H1 (cell line): Measurements from ENCODE around the gene RRP9. TPM values are rescaled to one million over a fixed set of nuclear protein-coding genes. Genes with fewer than 3 reads are reported as not detected.
A peak's percentile ranks its signal among the peaks of the same experiment; 100 is the strongest.

ENCODE experiments used
- CTCF ChIA-PET: fragments of 300-600 bp; sonication (Branson Sonifier 250); formaldehyde crosslinking; loops from one replicate; lab custom pipeline; 2021; ENCODE audit not compliant: partially characterized antibody; lab: Charles Lee
- POLR2A ChIA-PET: fragments of 300-600 bp; sonication (Branson Sonifier 250); formaldehyde crosslinking; loops from one replicate; lab custom pipeline; 2021; ENCODE audit warnings: inconsistent platforms; ENCODE audit not compliant: partially characterized antibody; lab: Charles Lee
- DNase-seq, 2 experiments: peaks; one replicate each; pipeline versions ENCODE4 v3.0.0 to v3.0.0-alpha.2; 2010 to 2022; ENCODE audit warnings: low spot score in 2 of 2, low read depth in 1 of 2, mixed read lengths in 1 of 2
- FAIRE-seq: peaks from 2 replicates; lab custom pipeline; 2011; peaks lifted over from hg19 to GRCh38; lab: Jason Lieb, UNC
- H2AFZ ChIP-seq: 2 replicates; pipeline ENCODE4 v1.8.1; 2012; ENCODE audit warnings: low read length, inconsistent platforms
- H2AK5ac ChIP-seq: 2 replicates; pipeline ENCODE4 v1.6.1; 2013; ENCODE audit warnings: low read depth, low read length
- H2BK120ac ChIP-seq: replicated peaks from 2 replicates; pipeline ENCODE3; 2013; ENCODE audit warnings: low read depth, low read length, inconsistent platforms
- H2BK12ac ChIP-seq: 2 replicates; pipeline ENCODE4 v1.6.1; 2013; ENCODE audit warnings: low read depth, low read length
- H2BK15ac ChIP-seq: 2 replicates; pipeline ENCODE4 v1.6.1; 2013; ENCODE audit warnings: low read length
- H2BK20ac ChIP-seq: 2 replicates; pipeline ENCODE4 v1.6.1; 2013; ENCODE audit warnings: low read length
- H2BK5ac ChIP-seq: 2 replicates; pipeline ENCODE4 v1.6.1; 2013; ENCODE audit warnings: low read depth, low read length
- H3K14ac ChIP-seq: 2 replicates; pipeline ENCODE4 v1.6.1; 2013; ENCODE audit warnings: inconsistent platforms; ENCODE audit not compliant: insufficient read length
- H3K18ac ChIP-seq: 2 replicates; pipeline ENCODE4 v1.6.1; 2013; ENCODE audit warnings: low read length; ENCODE audit errors: extremely low read depth
- H3K23ac ChIP-seq: 2 replicates; pipeline ENCODE4 v1.6.1; 2013; ENCODE audit warnings: inconsistent platforms; ENCODE audit not compliant: insufficient read length
- H3K23me2 ChIP-seq: 2 replicates; pipeline ENCODE4 v1.6.1; 2013; ENCODE audit warnings: low read depth, low read length
- H3K27ac ChIP-seq: 2 replicates; pipeline ENCODE4 v1.6.1; 2011; ENCODE audit warnings: low read depth, low read length, inconsistent platforms
- H3K27me3 ChIP-seq, 4 experiments: replicated peaks in 1 of 4; 1 replicate in 1 of 4; 2 replicates in 3 of 4; pipeline versions ENCODE4 v1.6.1 to v1.8.1; 2011 to 2013; ENCODE audit warnings: low read length in 3 of 4, mild to moderate bottlenecking in 3 of 4, inconsistent platforms in 2 of 4, mixed read lengths in 2 of 4, moderate library complexity in 1 of 4; ENCODE audit not compliant: control insufficient read depth in 3 of 4, insufficient read depth in 3 of 4; ENCODE audit errors: extremely low read depth in 1 of 4
- H3K36me3 ChIP-seq, 4 experiments: 2 replicates each; pipeline versions ENCODE4 v1.6.1 to v1.8.1; 2011 to 2013; ENCODE audit warnings: mild to moderate bottlenecking in 4 of 4, low read length in 3 of 4, moderate library complexity in 2 of 4, control low read depth in 1 of 4, inconsistent platforms in 1 of 4; ENCODE audit not compliant: insufficient read depth in 4 of 4, control insufficient read depth in 2 of 4
- H3K4ac ChIP-seq: replicated peaks from 2 replicates; pipeline ENCODE3; 2013; ENCODE audit warnings: low read length, low read depth, mixed read lengths, inconsistent platforms; ENCODE audit not compliant: insufficient read length
- H3K4me1 ChIP-seq, 4 experiments: replicated peaks in 1 of 4; 1 replicate in 1 of 4; 2 replicates in 3 of 4; pipeline versions ENCODE4 v1.6.1 to v1.8.1; 2011 to 2013; ENCODE audit warnings: low read length in 3 of 4, inconsistent platforms in 2 of 4, mixed read lengths in 1 of 4; ENCODE audit not compliant: insufficient read depth in 4 of 4, control insufficient read depth in 3 of 4
- H3K4me2 ChIP-seq, 2 experiments: 2 replicates each; pipeline versions ENCODE4 v1.6.1 to v1.8.1; 2011 to 2013; ENCODE audit warnings: low read depth in 2 of 2, low read length in 2 of 2, control low read depth in 1 of 2, inconsistent platforms in 1 of 2, mild to moderate bottlenecking in 1 of 2; ENCODE audit not compliant: insufficient read depth in 1 of 2
- H3K4me3 ChIP-seq, 4 experiments: fragments of 200-600, 300-600 bp in 1 of 4; sonication (generic), shearing (Covaris generic), sonication (Bioruptor Twin) in 1 of 4; 2 replicates each; pipeline versions ENCODE4 v1.5.1 to v1.8.1; 2011 to 2016; ENCODE audit warnings: low read length in 4 of 4, low read depth in 3 of 4, control low read depth in 2 of 4, inconsistent platforms in 2 of 4, mild to moderate bottlenecking in 2 of 4, mixed read lengths in 1 of 4, moderate library complexity in 1 of 4; ENCODE audit not compliant: insufficient read depth in 2 of 4; ENCODE audit errors: extremely low read depth in 1 of 4
- H3K56ac ChIP-seq: replicated peaks from 2 replicates; pipeline ENCODE3; 2013; ENCODE audit warnings: low read depth, mild to moderate bottlenecking, mixed read lengths, low read length, inconsistent platforms; ENCODE audit not compliant: insufficient read length
- H3K79me1 ChIP-seq: 2 replicates; pipeline ENCODE4 v1.6.1; 2013; ENCODE audit warnings: low read depth, low read length, control low read depth
- H3K79me2 ChIP-seq, 2 experiments: 2 replicates each; pipeline versions ENCODE4 v1.6.1 to v1.8.1; 2012 to 2013; ENCODE audit warnings: low read length in 2 of 2, mild to moderate bottlenecking in 2 of 2, inconsistent platforms in 1 of 2; ENCODE audit not compliant: insufficient read depth in 2 of 2, control insufficient read depth in 1 of 2
- H3K9ac ChIP-seq, 4 experiments: replicated peaks in 1 of 4; 1 replicate in 1 of 4; 2 replicates in 3 of 4; pipeline versions ENCODE4 v1.6.1 to v1.8.1; 2011 to 2013; ENCODE audit warnings: low read depth in 3 of 4, low read length in 3 of 4, control low read depth in 2 of 4, mild to moderate bottlenecking in 2 of 4, moderate library complexity in 2 of 4, inconsistent platforms in 1 of 4; ENCODE audit errors: extremely low read depth in 1 of 4
- H3K9me3 ChIP-seq, 2 experiments: 2 replicates each; pipeline versions ENCODE4 v1.6.1 to v1.8.1; 2012 to 2013; ENCODE audit warnings: mild to moderate bottlenecking in 2 of 2, moderate library complexity in 2 of 2, control low read depth in 1 of 2, inconsistent platforms in 1 of 2, low read depth in 1 of 2, low read length in 1 of 2, mixed read lengths in 1 of 2; ENCODE audit not compliant: insufficient read depth in 2 of 2
- H4K20me1 ChIP-seq, 2 experiments: replicated peaks in 1 of 2; 2 replicates each; pipeline versions ENCODE3 to v1.8.1; 2011 to 2013; ENCODE audit warnings: inconsistent platforms in 2 of 2, low read length in 2 of 2, mild to moderate bottlenecking in 1 of 2; ENCODE audit not compliant: insufficient read depth in 2 of 2, control insufficient read depth in 1 of 2
- H4K5ac ChIP-seq: 2 replicates; pipeline ENCODE4 v1.6.1; 2013; ENCODE audit warnings: low read length, low read depth, mixed read lengths, inconsistent platforms; ENCODE audit not compliant: insufficient read length
- H4K8ac ChIP-seq: 2 replicates; pipeline ENCODE4 v1.8.0; 2013; ENCODE audit warnings: mild to moderate bottlenecking, moderate library complexity, low read length, inconsistent platforms; ENCODE audit not compliant: insufficient read depth; ENCODE audit errors: extremely low read depth
- H4K91ac ChIP-seq: replicated peaks from 2 replicates; pipeline ENCODE3; 2013; ENCODE audit warnings: low read length, mixed read lengths, inconsistent platforms; ENCODE audit not compliant: insufficient read length
- CBX5 ChIP-seq: fragments of 300-800, 300-1000 bp; sonication (generic); IDR thresholded peaks from 2 replicates; pipeline ENCODE4 v1.7.1; 2016; ENCODE audit warnings: antibody characterized with exemption, low read length, low read depth
- CHD1 ChIP-seq: IDR thresholded peaks from 2 replicates; pipeline ENCODE4 v1.6.1; 2012; ENCODE audit warnings: low read depth, low read length, improper control_type of control experiment
- EP300 ChIP-seq, 2 experiments: IDR thresholded peaks; 1 replicate in 1 of 2; 2 replicates in 1 of 2; pipeline ENCODE4 v1.6.1; 2011 to 2012; ENCODE audit warnings: low read depth in 2 of 2, low read length in 2 of 2, mild to moderate bottlenecking in 2 of 2, borderline replicate concordance in 1 of 2, inconsistent platforms in 1 of 2, moderate library complexity in 1 of 2
- HDAC6 ChIP-seq: IDR thresholded peaks from one replicate; pipeline ENCODE4 v1.7.1; 2012; ENCODE audit warnings: low read depth, mild to moderate bottlenecking, inconsistent platforms, low read length, moderate library complexity
- JUN ChIP-seq: IDR thresholded peaks from 2 replicates; pipeline ENCODE4 v1.6.1; 2011; ENCODE audit warnings: low read depth, mild to moderate bottlenecking, improper control_type of control experiment, low read length
- JUND ChIP-seq: IDR thresholded peaks from 2 replicates; pipeline ENCODE4 v1.6.1; 2011; ENCODE audit warnings: mild to moderate bottlenecking, improper control_type of control experiment, low read length
- KDM4A ChIP-seq: IDR thresholded peaks from one replicate; pipeline ENCODE4 v1.7.1; 2012; ENCODE audit warnings: low read depth, mild to moderate bottlenecking, moderate library complexity, low read length, inconsistent platforms; ENCODE audit not compliant: severe bottlenecking
- RFX5 ChIP-seq: IDR thresholded peaks from 2 replicates; pipeline ENCODE4 v1.6.1; 2011; ENCODE audit warnings: low read depth, low read length, improper control_type of control experiment, borderline replicate concordance
- SIX5 ChIP-seq: IDR thresholded peaks from 2 replicates; pipeline ENCODE4 v1.6.1; 2011; ENCODE audit warnings: mild to moderate bottlenecking, low read depth, low read length
- SP2 ChIP-seq: IDR thresholded peaks from 2 replicates; pipeline ENCODE4 v1.6.1; 2012; ENCODE audit warnings: mild to moderate bottlenecking, low read length, inconsistent platforms
- SRF ChIP-seq: IDR thresholded peaks from 2 replicates; pipeline ENCODE4 v1.6.1; 2011; ENCODE audit warnings: mild to moderate bottlenecking, low read depth, low read length, moderate library complexity
- WGBS, 2 experiments: shearing (Covaris generic) in 1 of 2; methylation state at CpG; one replicate each; pipeline versions ENCODE4 v1.1.6 to v1.1.7; 2013 to 2015; ENCODE audit warnings: low lambda C conversion rate in 2 of 2, mixed read lengths in 2 of 2, inconsistent platforms in 1 of 2, low coverage in 1 of 2, missing lambda C conversion rate in 1 of 2; ENCODE audit not compliant: insufficient replicate concordance in 2 of 2, insufficient coverage in 1 of 2, insufficient read length in 1 of 2; ENCODE audit errors: extremely low coverage in 1 of 2, missing lambda C conversion rate in 1 of 2; 5-methylcytosine and 5-hydroxymethylcytosine counted together
- polyA plus RNA-seq, 7 experiments: library from polyadenylated mRNA; depleted of rRNA in 3 of 7; stranded (reverse) in 5 of 7; unstranded in 2 of 7; fragments of >200 nt in 5 of 7; fragments of 200-250 nt in 2 of 7; gene quantifications; 1 replicate in 5 of 7; 2 replicates in 1 of 7; 4 replicates in 1 of 7; pipeline versions ENCODE4 v1.2.1 to v1.2.3, GENCODE V29; 2011 to 2013; ENCODE audit warnings: missing spikeins in 2 of 7, mixed read lengths in 2 of 7
- total RNA-seq: library from RNA; stranded (reverse); fragmentation: NEBNext Ultra II Directional; extraction: Animal tissue kit (Norgen Biotek cat#: 25700); gene quantifications from 2 replicates; pipeline ENCODE4 v1.2.1, GENCODE V29; 2021
- TF ChIP-seq, protein P1 (sequence below): IDR thresholded peaks from 2 replicates; pipeline ENCODE4 v1.6.1; 2011; ENCODE audit warnings: low read length, improper control_type of control experiment

The RRP9 gene
- total and polyA plus RNA-seq, 2 of the 8 experiments (the other 6 are each of a cell fraction or from before 2014, with no cell fraction given): 55.6 to 68.9 TPM

DNA sequence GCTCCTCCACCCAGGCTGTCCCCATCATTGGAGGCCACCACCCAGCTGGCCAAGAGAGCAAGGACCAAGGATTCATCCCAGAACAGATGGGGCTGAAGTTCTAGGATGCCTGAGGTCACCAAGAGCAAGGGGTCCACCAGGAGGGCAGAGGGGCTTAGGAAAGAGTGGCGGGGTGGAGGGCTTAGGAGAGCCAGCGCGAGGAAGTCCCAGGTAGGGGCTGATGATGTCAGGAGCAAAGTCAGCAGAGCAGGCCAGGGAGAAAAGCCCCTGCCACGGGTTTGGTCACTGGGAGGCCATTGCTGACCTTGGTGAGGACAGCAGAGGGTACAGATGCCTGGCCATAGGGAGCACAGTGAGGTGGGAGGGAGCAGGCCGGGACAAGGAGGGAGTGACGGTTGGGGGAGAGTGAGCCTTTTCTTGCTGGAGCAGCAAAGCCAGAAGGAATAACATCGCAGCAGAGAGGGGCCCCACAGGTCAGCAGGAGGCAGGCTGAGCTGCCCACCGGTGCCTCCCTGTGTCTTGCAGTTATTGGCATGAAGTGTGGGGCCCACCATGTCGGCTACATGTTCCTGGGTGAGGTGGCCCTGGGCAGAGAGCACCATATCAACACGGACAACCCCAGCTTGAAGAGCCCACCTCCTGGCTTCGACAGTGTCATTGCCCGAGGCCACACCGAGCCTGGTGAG is 5.7 kb upstream of the RRP9 start:
- H4K5ac ChIP-seq: no peak overlapping the region
- no peak for FAIRE-seq
- no peak overlapping the region for H2BK120ac ChIP-seq
- H3K79me2 ChIP-seq: no peaks in the 10 kb centered on the region
- CTCF ChIA-PET: interaction anchor here (1.0 to 2.2 kb wide), 4 partner anchors 10 to 106 kb away, joined by 4 to 9 read pairs (median 6); partner anchors contain the start of gene ABHD14B
- no peak overlapping the region for H3K27ac ChIP-seq
- no peak overlapping the region for H3K4ac ChIP-seq
- H4K20me1 ChIP-seq: no peaks in the 10 kb centered on the region
- H3K79me1 ChIP-seq: no peaks in the 10 kb centered on the region
- H3K27me3 ChIP-seq: peaks cover 0 to 12% (median 6%) of the 10 kb centered on the region in 4 experiments; a peak in 5 of 7 replicates
- no peak overlapping the region for H4K91ac ChIP-seq
- H3K4me1 ChIP-seq: peaks cover 0 to 3% (median 2%) of the 10 kb centered on the region in 4 experiments; a peak in 5 of 7 replicates
- H2BK15ac ChIP-seq: no peak overlapping the region
- peaks cover under 1% of the 10 kb centered on the region; the same call in 1 of the 2 replicates for H3K23me2 ChIP-seq
- 85% methylated on average over 13 of the region's 13 CpGs; no CpG with 5 or more reads in 1 of the 2 experiments for WGBS, 2 experiments
- DNase-seq: no peak
- H2BK5ac ChIP-seq: no peak overlapping the region
- no peak overlapping the region for H3K23ac ChIP-seq
- H3K4me2 ChIP-seq: no peak overlapping the region
- POLR2A ChIA-PET: interaction anchor here (0.6 to 15.7 kb wide), 4 partner anchors 10 to 46 kb away, joined by 3 to 148 read pairs (median 67); partner anchors contain the start of genes ABHD14B, PCBP4 and RPL29
- no peak overlapping the region for H3K4me3 ChIP-seq
- no peak overlapping the region for H3K18ac ChIP-seq
- no peaks in the 10 kb centered on the region for H3K9me3 ChIP-seq
- no peak overlapping the region for H2AFZ ChIP-seq
- H3K9ac ChIP-seq: no peak overlapping the region; a peak in 2 of 7 replicates
- no peak overlapping the region for H4K8ac ChIP-seq
- no peak overlapping the region for H3K56ac ChIP-seq
- no peak overlapping the region for H2BK20ac ChIP-seq
- no peak overlapping the region for H2AK5ac ChIP-seq
- no peaks in the 10 kb centered on the region for H3K36me3 ChIP-seq
- H3K14ac ChIP-seq: no peak overlapping the region
- peak overlapping the region; percentile 50; the same call in 1 of the 2 replicates for H2BK12ac ChIP-seq
- TF ChIP-seq EP300 (IDR thresholded peaks at IDR 0.05; ENCODE audit: borderline replicate concordance in 1 of 2, low read depth in 2 of 2, low read length in 2 of 2) (no peak), JUND (no peak), KDM4A (no peak), CHD1 (no peak), RFX5 (no peak), JUN (no peak), CBX5 (no peak), SP2 (no peak), SIX5 (no peak), SRF (no peak), HDAC6 (no peak)
- TF ChIP-seq, protein P1, sequence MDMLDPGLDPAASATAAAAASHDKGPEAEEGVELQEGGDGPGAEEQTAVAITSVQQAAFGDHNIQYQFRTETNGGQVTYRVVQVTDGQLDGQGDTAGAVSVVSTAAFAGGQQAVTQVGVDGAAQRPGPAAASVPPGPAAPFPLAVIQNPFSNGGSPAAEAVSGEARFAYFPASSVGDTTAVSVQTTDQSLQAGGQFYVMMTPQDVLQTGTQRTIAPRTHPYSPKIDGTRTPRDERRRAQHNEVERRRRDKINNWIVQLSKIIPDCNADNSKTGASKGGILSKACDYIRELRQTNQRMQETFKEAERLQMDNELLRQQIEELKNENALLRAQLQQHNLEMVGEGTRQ: no peak
